T-cell (primary cell): Measurements from ENCODE around the gene CHD9NB. TPM values are rescaled to one million over a fixed set of nuclear protein-coding genes. Genes with fewer than 3 reads are reported as not detected.
A peak's percentile ranks its signal among the peaks of the same experiment; 100 is the strongest.

Experiments
- ATAC-seq, 4 experiments: fragments of 200-7000 bp in 3 of 4; fragments of 150-1000 bp in 1 of 4; cut with Tn5 transposase; replicated peaks in 1 of 4; 1 replicate in 3 of 4; 2 replicates in 1 of 4; pipeline ENCODE4 v1.10.0; 2021; ENCODE audit warnings: moderate library complexity in 3 of 4, mild to moderate bottlenecking in 2 of 4, moderate number of reproducible peaks in 1 of 4
- CTCF ChIA-PET, 2 donors: fragments of 300-600 bp; sonication (Branson Sonifier 250); formaldehyde crosslinking; loops; one replicate each; lab custom pipeline; 2022; ENCODE audit warnings: antibody characterized with exemption in 2 of 2; lab: Charles Lee
- POLR2A ChIA-PET, 2 donors: fragments of 300-600 bp; sonication (Branson Sonifier 250); formaldehyde crosslinking; loops; one replicate each; lab custom pipeline; 2022; ENCODE audit warnings: antibody characterized with exemption in 2 of 2; lab: Charles Lee
- DNase-seq, 35 experiments: peaks; one replicate each; pipeline versions ENCODE4 v3.0.0 to v3.0.0-alpha.2; 2013 to 2023
- H3K27ac ChIP-seq: one replicate; pipeline ENCODE4 v1.5.1; 2013; ENCODE audit warnings: low read length
- H3K27me3 ChIP-seq, 2 experiments: replicated peaks in 1 of 2; 1 replicate in 1 of 2; 2 replicates in 1 of 2; pipeline versions ENCODE4 v1.6.1 to v1.7.0; 2013; ENCODE audit warnings: low read length in 1 of 2, mixed read lengths in 1 of 2; ENCODE audit not compliant: control insufficient read depth in 2 of 2, insufficient read depth in 2 of 2; ENCODE audit errors: extremely low read depth in 1 of 2
- H3K36me3 ChIP-seq, 2 donors: 1 replicate in 1 of 2; 2 replicates in 1 of 2; pipeline versions ENCODE4 v1.6.1 to v1.7.0; 2013; ENCODE audit warnings: low read length in 1 of 2; ENCODE audit not compliant: control insufficient read depth in 2 of 2, insufficient read depth in 1 of 2; ENCODE audit errors: extremely low read depth in 1 of 2
- H3K4me1 ChIP-seq, 2 experiments: 1 replicate in 1 of 2; 2 replicates in 1 of 2; pipeline versions ENCODE4 v1.6.1 to v1.7.0; 2013; ENCODE audit warnings: low read length in 2 of 2, mixed read lengths in 1 of 2; ENCODE audit not compliant: insufficient read depth in 2 of 2, control insufficient read depth in 1 of 2; ENCODE audit errors: extremely low read depth in 1 of 2
- H3K4me3 ChIP-seq, 2 donors: 1 replicate in 1 of 2; 2 replicates in 1 of 2; pipeline versions ENCODE4 v1.5.1 to v1.7.0; 2013; ENCODE audit warnings: mild to moderate bottlenecking in 2 of 2, low read length in 1 of 2, moderate library complexity in 1 of 2; ENCODE audit not compliant: control insufficient read depth in 1 of 2; ENCODE audit errors: extremely low read depth in 1 of 2
- H3K9me3 ChIP-seq: 2 replicates; pipeline ENCODE4 v1.7.0; 2013
- H3K27ac Mint-ChIP-seq, 2 donors: one replicate each; pipeline ENCODE4 v1.8.0; 2020 to 2021; ENCODE audit warnings: mild to moderate bottlenecking in 2 of 2, mixed read lengths in 2 of 2
- H3K27me3 Mint-ChIP-seq, 2 donors: one replicate each; pipeline ENCODE4 v1.8.0; 2021 to 2022; ENCODE audit warnings: mixed read lengths in 2 of 2
- H3K36me3 Mint-ChIP-seq: one replicate; pipeline ENCODE4 v1.8.0; 2021; ENCODE audit warnings: mixed read lengths
- H3K4me1 Mint-ChIP-seq, 3 donors: one replicate each; pipeline ENCODE4 v1.8.0; 2020 to 2022; ENCODE audit warnings: mixed read lengths in 3 of 3, mild to moderate bottlenecking in 1 of 3
- H3K4me3 Mint-ChIP-seq, 3 donors: one replicate each; pipeline ENCODE4 v1.8.0; 2020 to 2022; ENCODE audit warnings: mild to moderate bottlenecking in 3 of 3, mixed read lengths in 3 of 3, moderate library complexity in 3 of 3
- H3K9me3 Mint-ChIP-seq, 3 donors: one replicate each; pipeline ENCODE4 v1.8.0; 2020 to 2022; ENCODE audit warnings: mixed read lengths in 3 of 3
- WGBS: methylation state at CpG from one replicate; pipeline ENCODE4 v1.1.5; 2013; ENCODE audit warnings: missing lambda C conversion rate; ENCODE audit not compliant: insufficient coverage; 5-methylcytosine and 5-hydroxymethylcytosine counted together
- total RNA-seq, 35 experiments: library from RNA in 6 of 35; stranded (reverse) in 6 of 35; fragments of 120-200 nt in 1 of 35; gene quantifications; one replicate each; pipeline versions ENCODE4 v1.2.1 to v1.2.4 and lab custom pipeline; 2013 to 2026

CHD9NB gene
- total RNA-seq, 5 donors from 2014 or later (not counting 1 experiment from before 2014, with no cell fraction given), result not detected

GRCh38 chr16:53090591-53091411 lies 38.1 kb upstream of the CHD9NB start:
- POLR2A ChIA-PET, result no interaction called here
- peak in 1 of 4 experiments; percentile 19 for ATAC-seq
- H3K4me1 ChIP-seq, result peaks cover 2 to 30% of the 10 kb centered on the region in 2 experiments
- no peak overlapping the region for H3K4me3 Mint-ChIP-seq
- H3K36me3 Mint-ChIP-seq, result no peaks in the 10 kb centered on the region
- peaks cover 22 to 48% (median 26%) of the 10 kb centered on the region in 3 donors for H3K4me1 Mint-ChIP-seq
- no CpG with 5 or more reads among the region's 13 CpGs for WGBS
- H3K4me3 ChIP-seq, result no peak overlapping the region
- H3K27me3 Mint-ChIP-seq, result no peaks in the 10 kb centered on the region
- H3K27ac ChIP-seq, result peak overlapping the region; percentile 20
- H3K27ac Mint-ChIP-seq, result peak overlapping the region in 1 of 2 donors; percentile 62
- CTCF ChIA-PET, result interaction anchor here in 1 of 2 donors (0.7 kb wide), 1 partner anchor 360 kb away, joined by 3 read pairs; no protein-coding TSS in a partner anchor
- no peaks in the 10 kb centered on the region for H3K9me3 ChIP-seq
- peaks cover 0 to 2% of the 10 kb centered on the region in 2 donors for H3K36me3 ChIP-seq
- H3K27me3 ChIP-seq, result no peaks in the 10 kb centered on the region
- H3K9me3 Mint-ChIP-seq, result no peaks in the 10 kb centered on the region
- peak in 5 of 35 experiments; percentile 1 to 65 (median 4) for DNase-seq

DNA sequence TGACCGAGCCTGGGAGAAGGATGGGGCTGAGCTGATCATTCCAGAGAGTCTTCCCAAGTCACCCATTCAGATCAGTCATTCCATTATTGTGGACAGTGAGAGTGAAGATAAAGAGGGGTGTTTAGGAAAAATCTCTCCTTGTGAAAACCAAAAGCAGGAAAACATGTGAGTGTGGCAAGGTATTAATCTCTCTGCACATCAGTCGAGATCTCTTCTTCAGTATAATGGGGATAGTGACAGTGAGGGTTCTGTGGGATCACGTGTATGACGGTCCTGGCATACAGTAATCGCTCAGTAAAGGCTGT lies 37.5 kb upstream of the CHD9NB start:
- Histone ChIP-seq H3K27ac (no peak overlapping the region), H3K27me3 (no peaks in the 10 kb centered on the region), H3K36me3 (peaks cover 0 to 2% of the 10 kb centered on the region in 2 donors), H3K4me3 (no peak overlapping the region), H3K4me1 (peaks cover 2 to 30% of the 10 kb centered on the region in 2 experiments), H3K9me3 (no peaks in the 10 kb centered on the region)
- no peak overlapping the region for H3K4me3 Mint-ChIP-seq
- no peak for DNase-seq
- peaks cover 22 to 48% (median 26%) of the 10 kb centered on the region in 3 donors for H3K4me1 Mint-ChIP-seq
- no peak for ATAC-seq
- H3K9me3 Mint-ChIP-seq, result no peaks in the 10 kb centered on the region
- 70% methylated on average over 2 of the region's 5 CpGs for WGBS
- ChIA-PET POLR2A (no interaction called here), CTCF (interaction anchor here in 1 of 2 donors (0.7 kb wide), 1 partner anchor 360 kb away, joined by 3 read pairs; no protein-coding TSS in a partner anchor)
- no peaks in the 10 kb centered on the region for H3K27me3 Mint-ChIP-seq
- H3K27ac Mint-ChIP-seq, result peak overlapping the region in 1 of 2 donors; percentile 62
- H3K36me3 Mint-ChIP-seq, result no peaks in the 10 kb centered on the region

- no peak overlapping the region for H3K27ac ChIP-seq
- H3K9me3 ChIP-seq, result no peaks in the 10 kb centered on the region
- ChIA-PET POLR2A (no interaction called here), CTCF (no interaction called here)
- ATAC-seq (no peak), DNase-seq (no peak)
- Mint-ChIP-seq H3K27ac (no peak overlapping the region), H3K4me1 (peaks cover 22 to 45% (median 26%) of the 10 kb centered on the region in 3 donors), H3K4me3 (no peak overlapping the region), H3K9me3 (no peaks in the 10 kb centered on the region), H3K36me3 (no peaks in the 10 kb centered on the region), H3K27me3 (no peaks in the 10 kb centered on the region)
- no peak overlapping the region for H3K4me3 ChIP-seq
- whole genome bisulfite sequencing, result no CpG with 5 or more reads among the region's 4 CpGs
- H3K4me1 ChIP-seq, result peaks cover 2 to 30% of the 10 kb centered on the region in 2 experiments
- H3K36me3 ChIP-seq, result peaks cover 0 to 2% of the 10 kb centered on the region in 2 donors
- H3K27me3 ChIP-seq, result no peaks in the 10 kb centered on the region
Observed at GRCh38 chr16:53089434-53090285, 37.0 kb upstream of the CHD9NB start.

DNA sequence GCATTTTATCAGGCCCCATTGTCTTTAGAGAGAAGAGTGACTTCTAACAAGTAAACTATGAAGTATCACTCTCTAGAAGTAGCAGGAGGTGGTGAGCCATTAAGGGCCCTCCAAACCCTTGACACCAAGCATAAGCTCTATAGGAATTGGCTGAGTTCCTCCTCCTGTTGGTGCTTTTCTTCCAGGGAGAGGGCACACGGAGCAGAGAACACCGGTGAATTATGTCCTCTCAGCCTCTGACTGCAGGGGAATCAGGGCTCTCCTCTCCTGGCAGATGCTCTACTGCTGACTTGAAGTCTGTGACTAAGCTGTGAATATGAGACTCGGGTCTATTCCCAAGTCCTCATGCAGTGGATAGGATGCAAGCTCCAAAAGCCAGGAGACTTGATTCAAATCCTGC lies 34.4 kb upstream of the CHD9NB start:
- Mint-ChIP-seq H3K36me3 (no peaks in the 10 kb centered on the region), H3K27ac (no peak overlapping the region), H3K9me3 (no peaks in the 10 kb centered on the region), H3K27me3 (peaks cover 0 to 4% of the 10 kb centered on the region in 2 donors), H3K4me3 (no peak overlapping the region), H3K4me1 (peaks cover 16 to 26% (median 16%) of the 10 kb centered on the region in 3 donors)
- POLR2A ChIA-PET, result no interaction called here
- Histone ChIP-seq H3K9me3 (no peaks in the 10 kb centered on the region), H3K4me1 (peaks cover 0 to 22% of the 10 kb centered on the region in 2 experiments), H3K36me3 (peaks cover 0 to 2% of the 10 kb centered on the region in 2 donors), H3K27me3 (no peaks in the 10 kb centered on the region), H3K4me3 (no peak overlapping the region), H3K27ac (no peak overlapping the region)
- WGBS, result 100% methylated on average over 2 of the region's 3 CpGs
- ATAC-seq (no peak), DNase-seq (no peak)
- CTCF ChIA-PET, result no interaction called here

- Mint-ChIP-seq H3K4me3 (no peak overlapping the region), H3K27me3 (peaks cover 0 to 4% of the 10 kb centered on the region in 2 donors), H3K36me3 (no peaks in the 10 kb centered on the region), H3K4me1 (peaks cover 9 to 17% (median 13%) of the 10 kb centered on the region in 3 donors), H3K27ac (no peak overlapping the region), H3K9me3 (no peaks in the 10 kb centered on the region)
- H3K4me3 ChIP-seq, result no peak overlapping the region
- WGBS, result 92% methylated on average over 5 of the region's 6 CpGs
- no peaks in the 10 kb centered on the region for H3K9me3 ChIP-seq
- ChIA-PET CTCF (no interaction called here), POLR2A (interaction anchor here in 1 of 2 donors (0.6 kb wide), 1 partner anchor 50 kb away, joined by 3 read pairs; no protein-coding TSS in a partner anchor)
- H3K36me3 ChIP-seq, result no peaks in the 10 kb centered on the region
- peaks cover 0 to 11% of the 10 kb centered on the region in 2 experiments for H3K4me1 ChIP-seq
- H3K27ac ChIP-seq, result no peak overlapping the region
- H3K27me3 ChIP-seq, result no peaks in the 10 kb centered on the region
- DNase-seq, result no peak
- no peak for ATAC-seq
Observed at GRCh38 chr16:53085931-53086421, 33.3 kb upstream of the CHD9NB start.

DNA sequence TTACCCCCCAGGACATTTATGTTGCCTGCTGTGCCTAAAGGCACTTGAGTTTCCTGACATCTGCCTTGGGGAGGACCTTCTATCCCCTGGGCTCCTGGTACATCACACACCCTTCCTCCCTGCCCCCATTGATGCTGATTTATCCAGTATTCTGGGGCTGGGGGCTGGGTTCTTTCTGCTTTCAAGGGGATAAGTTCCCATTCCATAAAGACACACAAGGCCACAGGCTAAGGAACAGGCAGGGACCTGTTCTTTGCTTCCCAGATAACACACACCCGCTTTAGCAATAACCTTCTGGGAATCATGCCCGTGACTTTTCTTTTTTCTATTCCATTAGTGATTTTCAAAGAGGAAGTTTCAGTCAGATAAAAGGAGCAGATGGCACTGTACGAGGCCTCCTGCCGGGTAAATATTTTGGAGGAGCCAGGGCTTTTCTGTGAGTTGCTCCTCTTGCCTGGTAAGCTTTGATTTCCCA lies 32.7 kb upstream of the CHD9NB start:
- H3K36me3 Mint-ChIP-seq, result no peaks in the 10 kb centered on the region
- no peak overlapping the region for H3K4me3 Mint-ChIP-seq
- Histone ChIP-seq H3K4me1 (peaks cover 0 to 6% of the 10 kb centered on the region in 2 experiments), H3K4me3 (no peak overlapping the region), H3K9me3 (no peaks in the 10 kb centered on the region), H3K27me3 (no peaks in the 10 kb centered on the region), H3K36me3 (no peaks in the 10 kb centered on the region), H3K27ac (no peak overlapping the region)
- H3K9me3 Mint-ChIP-seq, result no peaks in the 10 kb centered on the region
- H3K27ac Mint-ChIP-seq, result no peak overlapping the region
- peaks cover 0 to 4% of the 10 kb centered on the region in 2 donors for H3K27me3 Mint-ChIP-seq
- WGBS, result no CpG with 5 or more reads among the region's 4 CpGs
- H3K4me1 Mint-ChIP-seq, result peaks cover 3 to 11% (median 7%) of the 10 kb centered on the region in 3 donors
- ChIA-PET CTCF (no interaction called here), POLR2A (no interaction called here)
- DNase-seq (no peak), ATAC-seq (no peak)
